K562 (cell line): ENCODE measurements around the gene POT1. TPM values are rescaled to one million over a fixed set of nuclear protein-coding genes. Genes with fewer than 3 reads are reported as not detected.

Experiments used
- ATAC-seq: fragments of 200-7000 bp; cut with Tn5 transposase; 3 replicates; pipeline ENCODE4 v1.9.1; 2020; ENCODE audit warnings: moderate library complexity
- BruUV-seq: library from RNA; stranded (reverse); fragments of 400-500 nt; replicated peaks from 2 replicates; lab custom pipeline; 2021; lab: Mats Ljungman, UMichigan
- CTCF ChIA-PET: fragments of 300-600 bp; formaldehyde crosslinking; extraction: SDS; loops from one replicate; lab custom pipeline; 2021; ENCODE audit warnings: low intra/inter-chr PET ratio; lab: Yijun Ruan, JAX
- POLR2A ChIA-PET: fragments of 300-600, 350-650 bp; sonication (Branson Sonifier 250); formaldehyde crosslinking; extraction: SDS; loops from one replicate; lab custom pipeline; 2021; ENCODE audit warnings: antibody characterized with exemption, inconsistent platforms; lab: Yijun Ruan, JAX
- DNase-seq, 4 experiments: peaks; one replicate each; pipeline versions ENCODE4 v3.0.0 to v3.0.0-alpha.2; 2011 to 2018; ENCODE audit warnings: low spot score in 3 of 4, mixed read lengths in 3 of 4; ENCODE audit errors: extremely low read depth in 1 of 4
- FAIRE-seq: peaks from 2 replicates; lab custom pipeline; 2011; peaks lifted over from hg19 to GRCh38; lab: Jason Lieb, UNC
- H2AFZ ChIP-seq: 2 replicates; pipeline ENCODE4 v1.6.0; 2011; ENCODE audit warnings: low read depth, low read length, control low read depth, inconsistent platforms
- H3K27ac ChIP-seq: fragments of 200-600 bp; 3 replicates; pipeline ENCODE4 v1.8.0; 2011; ENCODE audit warnings: low read depth, mild to moderate bottlenecking, control low read depth, inconsistent platforms, low read length, moderate library complexity, mixed read lengths; ENCODE audit errors: extremely low read depth
- H3K27me3 ChIP-seq, 2 experiments: fragments of 300-600 bp in 1 of 2; 2 replicates in 1 of 2; 3 replicates in 1 of 2; pipeline versions ENCODE4 v1.6.0 to v1.8.0; 2011; ENCODE audit warnings: inconsistent platforms in 2 of 2, low read length in 2 of 2, mild to moderate bottlenecking in 1 of 2, mixed read lengths in 1 of 2, moderate library complexity in 1 of 2; ENCODE audit not compliant: control insufficient read depth in 2 of 2, insufficient read depth in 2 of 2
- H3K36me3 ChIP-seq: fragments of 300-600 bp; 3 replicates; pipeline ENCODE4 v1.8.0; 2011; ENCODE audit warnings: mild to moderate bottlenecking, low read length, inconsistent platforms; ENCODE audit not compliant: control insufficient read depth, insufficient read depth
- H3K4me1 ChIP-seq, 2 experiments: fragments of 200-600 bp in 1 of 2; replicated peaks in 1 of 2; 2 replicates in 1 of 2; 3 replicates in 1 of 2; pipeline versions ENCODE4 v1.5.1 to v1.8.0; 2011; ENCODE audit warnings: inconsistent platforms in 2 of 2, low read length in 2 of 2, mild to moderate bottlenecking in 1 of 2, mixed read lengths in 1 of 2, moderate library complexity in 1 of 2; ENCODE audit not compliant: control insufficient read depth in 2 of 2, insufficient read depth in 2 of 2
- H3K4me2 ChIP-seq: 2 replicates; pipeline ENCODE4 v1.6.1; 2011; ENCODE audit warnings: low read length, control low read depth, inconsistent platforms, mixed read lengths; ENCODE audit not compliant: insufficient read depth
- H3K4me3 ChIP-seq: fragments of 200-600 bp; sonication (generic), shearing (Covaris generic); 2 replicates; pipeline ENCODE4 v1.5.1; 2016; ENCODE audit warnings: control low read depth, inconsistent platforms
- H3K79me2 ChIP-seq: fragments of 200-600 bp; 3 replicates; pipeline ENCODE4 v1.8.0; 2011; ENCODE audit warnings: low read length, inconsistent platforms; ENCODE audit not compliant: control insufficient read depth, insufficient read depth
- H3K9ac ChIP-seq, 2 experiments: 2 replicates each; pipeline versions ENCODE4 v1.6.0 to v1.6.1; 2011; ENCODE audit warnings: low read depth in 2 of 2, low read length in 2 of 2, control low read depth in 1 of 2, inconsistent platforms in 1 of 2, mild to moderate bottlenecking in 1 of 2, mixed read lengths in 1 of 2; ENCODE audit not compliant: insufficient read depth in 1 of 2
- H3K9me1 ChIP-seq: one replicate; pipeline ENCODE4 v1.6.0; 2011; ENCODE audit warnings: inconsistent platforms, mild to moderate bottlenecking, low read length, moderate library complexity; ENCODE audit not compliant: control insufficient read depth, insufficient read depth
- H3K9me3 ChIP-seq: replicated peaks from 2 replicates; pipeline ENCODE4 v1.5.1; 2011; ENCODE audit warnings: low read depth, low read length, inconsistent platforms; ENCODE audit not compliant: control insufficient read depth, insufficient read depth
- H4K20me1 ChIP-seq: replicated peaks from 2 replicates; pipeline ENCODE4 v1.6.1; 2011; ENCODE audit warnings: low read length, inconsistent platforms, mixed read lengths; ENCODE audit not compliant: control insufficient read depth, insufficient read depth
- MTF1 ChIP-seq: fragments of 250-450 bp; sonication (Bioruptor Pico); IDR thresholded peaks from 2 replicates; pipeline ENCODE4 v1.9.0; 2021; ENCODE audit warnings: moderate library complexity, mild to moderate bottlenecking, inconsistent platforms, borderline replicate concordance
- SMARCB1 ChIP-seq: IDR thresholded peaks from 2 replicates; pipeline ENCODE4 v1.6.1; 2011; ENCODE audit warnings: improper control_type of control experiment, low read depth; ENCODE audit not compliant: insufficient read length
- ZNF507 ChIP-seq: conservative IDR thresholded peaks from 2 replicates; pipeline ENCODE4 v1.6.1; 2017; ENCODE audit warnings: missing genetic modification characterization, missing compliant biosample characterization
- ZNF609 ChIP-seq: sonication (generic); formaldehyde crosslinking; IDR thresholded peaks from 2 replicates; pipeline ENCODE4 v1.8.1; 2023; ENCODE audit warnings: missing genetic modification reagents, mild to moderate bottlenecking, borderline replicate concordance
- whole genome bisulfite sequencing: fragments of 100-300 bp; shearing (Covaris generic); methylation state at CpG from one replicate; pipeline ENCODE4 v1.1.6; 2016; ENCODE audit warnings: low coverage, mixed read lengths; ENCODE audit not compliant: insufficient coverage; ENCODE audit errors: missing lambda C conversion rate; 5-methylcytosine and 5-hydroxymethylcytosine counted together
- in situ Hi-C: fragments of 300-500 bp; cut with MboI; formaldehyde crosslinking; loops from 4 replicates; pipeline ENCODE4 v1.15.0; 2018; ENCODE audit warnings: inconsistent platforms, mixed read lengths
- intact Hi-C: fragments of 100-400 bp; cut with micrococcal nuclease; formaldehyde crosslinking; loops from 2 replicates; pipeline ENCODE4 v1.14.2; 2022
- polyA plus RNA-seq, 8 experiments: library from polyadenylated mRNA; depleted of rRNA in 4 of 8; stranded (reverse) in 5 of 8; unstranded in 3 of 8; fragments of >200 nt; fragmentation: Nextera tagmentation in 2 of 8; fragmentation: Illumina TruSeq in 1 of 8; extraction: Ambion mirVana in 2 of 8; extraction: Trizol in 1 of 8; gene quantifications; 2 replicates each; pipeline versions ENCODE4 v1.2.1 to v1.2.3, GENCODE V29; 2011 to 2014; ENCODE audit warnings: inconsistent platforms in 1 of 8, missing spikeins in 1 of 8
- total RNA-seq, 7 experiments: library from RNA; depleted of rRNA in 6 of 7; stranded (reverse); fragments of >200 nt in 6 of 7; fragmentation: Illumina TruSeq in 2 of 7; extraction: Trizol in 2 of 7; gene quantifications; 2 replicates each; pipeline versions ENCODE4 v1.2.1 to v1.2.3, GENCODE V29; 2011 to 2021; ENCODE audit warnings: low replicate concordance in 1 of 7

The POT1 gene
- total and polyA plus RNA-seq, 9 of the 15 experiments (the other 6 are each of a cell fraction or from before 2014, with no cell fraction given), result 37.9 to 140 (median 63.6) TPM

DNA sequence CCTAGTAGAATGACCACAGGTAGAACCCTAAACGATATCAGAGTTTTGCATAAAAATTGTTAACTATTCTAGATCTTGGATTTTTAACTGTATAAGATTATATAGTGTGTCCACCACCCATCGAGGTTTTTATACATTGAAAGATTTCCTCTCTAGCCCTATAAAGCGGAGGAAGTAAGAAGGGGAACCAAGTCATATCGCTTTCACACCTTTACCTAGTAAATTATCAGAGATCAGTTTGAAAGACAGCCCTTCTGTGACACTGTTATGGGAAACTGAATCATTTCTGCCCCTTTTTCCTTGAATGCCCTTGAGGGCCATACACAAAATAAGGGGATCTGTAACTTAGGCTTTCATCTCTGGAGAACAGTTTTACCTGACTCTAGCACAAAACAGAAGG is 155.7 kb downstream of the POT1 start:
- POLR2A ChIA-PET, result no interaction called here
- in situ Hi-C loops, result no loop called here
- TF ChIP-seq ZNF507 (tag) (no peak), ZNF609 (no peak), SMARCB1 (no peak), MTF1 (no peak)
- TF ChIP-seq, all 486 proteins: peak for 0
- ATAC-seq (no peak), DNase-seq (no peak), FAIRE-seq (no peak)
- Histone ChIP-seq H2AFZ (no peak overlapping the region), H3K27ac (no peak overlapping the region), H4K20me1 (no peaks in the 10 kb centered on the region), H3K9me3 (no peaks in the 10 kb centered on the region), H3K4me3 (no peak overlapping the region), H3K36me3 (no peaks in the 10 kb centered on the region), H3K9me1 (no peaks in the 10 kb centered on the region), H3K4me2 (no peak overlapping the region), H3K79me2 (no peaks in the 10 kb centered on the region), H3K4me1 (no peaks in the 10 kb centered on the region), H3K27me3 (no peaks in the 10 kb centered on the region), H3K9ac (no peak overlapping the region)
- BruUV-seq, result no TSS peak
- intact Hi-C loops, result no loop called here
- CTCF ChIA-PET, result no interaction called here
- 1% methylated on average over 4 of the region's 4 CpGs for WGBS
